GM18502 (cell line): ENCODE measurements around the gene POGZ.
"Not testable (repeated sequence)": the region's sequence is repeated elsewhere in the genome, so short reads cannot be mapped to it uniquely, and the experiment has no call there.

ENCODE experiments used
- ATAC-seq: cut with Tn5 transposase; IDR thresholded peaks from one replicate; pipeline ENCODE4 v1.9.1; 2021; ENCODE audit warnings: mild to moderate bottlenecking; ENCODE audit not compliant: unreplicated experiment, poor library complexity

POGZ gene

GRCh38 chr1:151478923-151479322, 19.6 kb upstream of the POGZ start:
- no peak for ATAC-seq

- ATAC-seq, result no peak
Measured at GRCh38 chr1:151478140-151478812, 19.0 kb upstream of the POGZ start.

- no peak for ATAC-seq
Measured at GRCh38 chr1:151477066-151477465, 17.8 kb upstream of the POGZ start.

- no peak for ATAC-seq
Measured at GRCh38 chr1:151476083-151476482, 16.8 kb upstream of the POGZ start.

GRCh38 chr1:151475175-151475574, 15.9 kb upstream of the POGZ start:
- ATAC-seq, result no peak

- ATAC-seq, result no peak
Measured at GRCh38 chr1:151474745-151475144, 15.5 kb upstream of the POGZ start.

GRCh38 chr1:151472856-151473731, 13.8 kb upstream of the POGZ start:
- no peak for ATAC-seq

GRCh38 chr1:151465026-151465425, 5.7 kb upstream of the POGZ start:
- no peak for ATAC-seq

- ATAC-seq, result no peak
Measured at GRCh38 chr1:151461694-151462093, 2.4 kb upstream of the POGZ start.

- no peak for ATAC-seq
Measured at GRCh38 chr1:151458802-151459330, 428 bp downstream of the POGZ start.

- no peak for ATAC-seq
Measured at GRCh38 chr1:151457911-151458801, 1.1 kb downstream of the POGZ start.

GRCh38 chr1:151455966-151456365, 3.3 kb downstream of the POGZ start:
- no peak for ATAC-seq

- no peak for ATAC-seq
Measured at GRCh38 chr1:151455231-151455630, 4.1 kb downstream of the POGZ start.

- ATAC-seq, result no peak
Measured at GRCh38 chr1:151447696-151448095, 11.6 kb downstream of the POGZ start.

GRCh38 chr1:151444783-151445177, 14.5 kb downstream of the POGZ start:
- ATAC-seq, result no peak

GRCh38 chr1:151443846-151444782, 15.2 kb downstream of the POGZ start:
- no peak for ATAC-seq

- ATAC-seq, result not testable (repeated sequence)
Measured at GRCh38 chr1:151437396-151437795, 21.9 kb downstream of the POGZ start.

GRCh38 chr1:151436985-151437384, 22.3 kb downstream of the POGZ start:
- no peak for ATAC-seq

GRCh38 chr1:151435174-151435573, 24.1 kb downstream of the POGZ start:
- ATAC-seq, result no peak
